ENCODE results near the gene AP3B1. TPM values are rescaled to one million over a fixed set of nuclear protein-coding genes. Genes with fewer than 3 reads are reported as not detected.

AP3B1 gene
- polyA plus RNA-seq, 1 donor, result 33.6 TPM

GRCh38 chr5:77972469-77973252, 321.8 kb downstream of the AP3B1 start:
- no peak for DNase-seq (ENCODE audit: low read depth)

- DNase-seq (ENCODE audit: low read depth), result no peak
These were observed 322.6 kb downstream of the AP3B1 start for GRCh38 chr5:77971776-77972468.

- no peak for DNase-seq (ENCODE audit: low read depth)
These were observed 323.6 kb downstream of the AP3B1 start for GRCh38 chr5:77970891-77971290.

- DNase-seq (ENCODE audit: low read depth), result no peak
These were observed 330.7 kb downstream of the AP3B1 start for GRCh38 chr5:77963795-77964194.

GRCh38 chr5:77960863-77961396, 333.6 kb downstream of the AP3B1 start:
- no peak for DNase-seq (ENCODE audit: low read depth)

- DNase-seq (ENCODE audit: low read depth), result no peak
These were observed 334.2 kb downstream of the AP3B1 start for GRCh38 chr5:77960305-77960704.

- no peak for DNase-seq (ENCODE audit: low read depth)
These were observed 335.7 kb downstream of the AP3B1 start for GRCh38 chr5:77958642-77959330.

GRCh38 chr5:77957931-77958521, 336.5 kb downstream of the AP3B1 start:
- no peak for DNase-seq (ENCODE audit: low read depth)

GRCh38 chr5:77957516-77957915, 337.0 kb downstream of the AP3B1 start:
- no peak for DNase-seq (ENCODE audit: low read depth)

GRCh38 chr5:77957081-77957480, 337.4 kb downstream of the AP3B1 start:
- no peak for DNase-seq (ENCODE audit: low read depth)

- DNase-seq (ENCODE audit: low read depth), result no peak
These were observed 338.9 kb downstream of the AP3B1 start for GRCh38 chr5:77955577-77955976.

- DNase-seq (ENCODE audit: low read depth), result no peak
These were observed 341.1 kb downstream of the AP3B1 start for GRCh38 chr5:77953374-77953773.

GRCh38 chr5:77952636-77953212, 341.8 kb downstream of the AP3B1 start:
- no peak for DNase-seq (ENCODE audit: low read depth)

Other genes starting within 250 kb of the AP3B1 start
- 32.4 TPM for gene SCAMP1, start 65.9 kb upstream of the AP3B1 start, polyA plus RNA-seq (ENCODE audit: insufficient read length)

All from forelimb muscle (tissue), 1 donor.